ENCODE measurements around the gene ANO10.

Gene ANO10

DNA sequence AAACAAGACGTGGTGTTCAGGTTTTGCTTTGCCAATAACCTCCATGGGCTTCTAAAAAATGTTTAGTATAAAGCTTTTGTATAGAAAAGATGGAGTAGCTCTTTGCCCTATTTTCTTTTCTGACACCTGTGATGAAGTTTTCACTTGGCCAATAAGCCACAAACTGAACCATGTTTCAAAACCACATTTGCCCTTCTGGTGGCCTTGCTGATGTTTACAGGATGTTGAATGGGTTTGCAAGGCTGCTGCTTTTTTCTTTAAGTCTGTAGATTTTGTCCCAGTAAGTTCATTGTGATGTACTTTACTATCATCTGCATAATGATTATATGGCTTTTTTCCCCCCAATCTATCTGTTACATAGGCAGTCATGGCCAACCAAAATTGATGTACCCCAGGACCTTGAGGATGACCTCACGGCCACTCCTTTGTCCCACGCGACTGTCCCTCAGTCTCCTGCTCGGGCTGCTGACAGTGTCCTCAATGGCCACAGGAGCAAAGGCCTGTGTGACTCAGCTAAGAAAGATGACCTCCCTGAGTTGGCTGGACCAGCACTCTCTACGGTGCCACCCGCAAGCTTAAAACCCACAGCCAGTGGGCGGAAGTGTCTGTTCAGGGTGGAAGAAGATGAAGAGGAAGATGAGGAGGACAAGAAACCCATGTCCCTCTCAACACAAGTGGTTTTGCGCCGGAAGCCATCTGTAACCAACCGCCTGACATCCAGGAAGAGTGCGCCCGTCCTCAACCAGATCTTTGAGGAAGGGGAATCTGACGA is 274.6 kb downstream of the ANO10 start:
- DNase-seq (ENCODE audit: low read depth) = no peak

DNA sequence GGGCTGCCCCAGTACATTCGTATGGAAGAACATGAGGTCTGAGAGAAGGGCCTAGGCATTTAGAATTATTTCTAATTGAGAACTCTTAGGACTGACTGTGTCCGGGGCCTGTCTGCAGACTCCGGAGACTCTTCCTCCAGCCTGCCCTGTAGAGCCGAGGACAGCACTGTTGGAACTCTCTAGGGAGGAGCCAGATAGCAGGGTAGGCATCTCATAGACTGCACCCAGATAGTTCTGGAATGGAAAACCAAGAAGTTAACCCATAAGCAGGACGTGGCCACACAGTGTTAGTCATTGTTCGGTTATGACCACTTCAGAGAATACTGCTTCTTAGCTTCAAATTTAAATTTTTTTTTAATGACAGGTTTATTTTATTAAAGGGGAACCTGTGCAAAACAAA is 275.9 kb downstream of the ANO10 start:
- DNase-seq (ENCODE audit: low read depth) = peak; percentile 50

DNA sequence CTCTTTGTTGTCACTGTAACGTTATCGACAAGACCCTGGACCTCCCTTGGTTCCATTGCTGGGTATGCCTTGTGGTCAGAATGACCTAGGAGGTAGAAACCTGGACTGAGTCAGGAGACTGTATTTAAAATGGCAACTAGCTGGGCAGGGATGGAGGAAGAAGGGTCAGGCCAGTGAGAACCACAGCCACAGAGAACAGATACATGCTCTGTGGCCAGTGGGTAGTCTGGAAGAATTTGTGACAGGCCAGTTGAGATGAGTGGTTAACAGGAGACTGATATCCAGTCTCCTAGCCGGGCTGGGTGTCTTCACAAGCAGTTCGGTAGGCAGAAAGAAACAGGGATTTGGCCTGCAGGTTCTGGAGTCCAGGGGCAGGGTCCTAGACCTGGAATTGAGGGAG is 276.6 kb downstream of the ANO10 start:
- DNase-seq (ENCODE audit: low read depth) = no peak

DNA sequence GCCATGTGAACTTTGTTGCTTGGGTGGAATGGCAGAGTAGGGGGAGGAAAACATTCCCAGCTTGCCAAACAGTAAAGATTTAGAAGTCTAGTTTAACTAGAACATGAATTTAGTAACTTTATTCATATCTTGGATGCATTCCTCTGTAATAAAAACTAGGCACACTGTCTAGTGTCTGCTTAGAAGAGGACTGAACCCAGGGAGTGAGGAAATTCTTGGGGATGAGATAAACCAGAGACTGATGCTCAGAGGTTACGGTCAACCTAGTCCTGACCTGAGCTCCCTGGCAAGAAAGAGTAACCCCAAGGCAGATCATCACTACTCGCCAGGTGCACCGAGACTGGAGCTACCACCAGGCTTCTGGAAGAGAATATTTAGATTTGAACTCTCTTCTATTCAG is 277.3 kb downstream of the ANO10 start:
- DNase-seq (ENCODE audit: low read depth) = no peak

DNA sequence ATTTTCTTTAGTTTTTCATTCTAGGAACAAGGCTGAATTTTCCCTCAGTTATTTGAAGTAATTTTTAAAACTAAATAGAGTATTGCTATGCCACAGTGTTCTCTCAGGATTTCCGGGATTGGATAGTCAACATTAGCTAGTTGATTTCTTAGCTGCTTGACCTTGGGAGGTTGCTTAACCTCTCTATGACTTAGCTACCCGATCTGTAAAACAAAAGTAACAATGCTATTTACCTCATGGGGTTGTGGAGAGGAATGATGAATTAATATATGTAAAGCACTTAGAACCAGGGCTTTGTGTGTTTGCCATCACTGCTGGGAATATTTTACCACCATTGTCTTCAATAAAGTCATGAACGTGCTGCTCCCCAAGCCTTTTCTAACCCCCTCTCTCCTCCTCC is 278.0 kb downstream of the ANO10 start:
- DNase-seq (ENCODE audit: low read depth) = peak; percentile 32

DNA sequence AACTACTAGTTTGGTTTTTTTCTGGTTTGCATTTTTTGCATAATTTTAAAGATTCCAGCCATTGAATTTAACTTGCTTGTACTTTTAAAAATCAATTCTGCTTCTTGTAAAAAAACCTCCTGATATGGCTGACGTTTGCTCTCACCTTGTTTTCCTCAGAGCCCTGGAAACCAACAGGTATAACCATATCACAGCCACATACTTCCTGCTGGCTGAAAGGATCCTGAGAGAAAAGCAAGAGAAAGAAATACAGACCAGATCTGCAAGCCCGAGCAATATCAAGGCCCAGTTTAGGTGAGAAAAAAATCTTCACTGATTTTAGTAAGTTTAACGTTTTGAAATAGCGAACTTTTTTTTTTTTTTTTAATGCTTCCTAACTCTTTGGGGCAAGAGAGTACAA is 278.6 kb downstream of the ANO10 start:
- DNase-seq (ENCODE audit: low read depth) = no peak

DNA sequence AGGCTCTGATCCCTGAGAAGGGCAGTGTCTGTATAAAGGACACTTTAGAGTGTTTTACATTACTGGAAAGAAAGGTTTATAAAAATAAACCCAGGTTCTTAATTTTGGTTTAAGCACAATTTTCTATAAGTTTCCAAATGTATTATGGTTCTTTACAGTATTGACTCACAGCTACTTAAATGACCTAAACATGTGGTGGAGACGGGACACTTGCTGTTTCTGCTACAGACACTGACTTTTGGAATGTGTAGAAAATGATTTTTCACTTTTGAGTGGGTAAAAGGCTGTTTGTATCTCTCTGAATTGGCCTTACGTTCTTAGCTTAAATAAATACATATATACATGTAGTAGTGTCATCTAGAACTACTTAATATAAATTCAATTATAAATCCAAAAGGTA is 280.0 kb downstream of the ANO10 start:
- DNase-seq (ENCODE audit: low read depth) = no peak

DNA sequence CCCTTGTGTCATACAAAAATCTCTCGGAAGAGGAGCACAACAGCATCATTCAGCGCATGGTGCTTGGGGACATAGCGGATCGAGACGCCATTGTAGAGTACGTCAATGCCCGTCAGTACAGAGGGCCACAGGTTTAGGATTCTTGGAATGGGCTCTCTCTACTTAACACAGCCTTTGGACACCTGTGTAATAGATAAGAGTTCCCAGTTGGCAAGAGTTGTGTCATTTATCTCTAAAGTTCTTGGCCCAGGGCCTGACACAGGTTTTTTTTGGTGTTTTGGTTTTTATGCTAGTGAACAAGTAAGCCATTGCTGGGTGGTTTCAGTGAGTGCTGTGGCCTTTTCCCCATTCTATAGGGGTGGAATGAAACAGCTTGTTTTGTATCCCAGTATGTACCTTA is 281.4 kb downstream of the ANO10 start:
- no peak for DNase-seq (ENCODE audit: low read depth)

DNA sequence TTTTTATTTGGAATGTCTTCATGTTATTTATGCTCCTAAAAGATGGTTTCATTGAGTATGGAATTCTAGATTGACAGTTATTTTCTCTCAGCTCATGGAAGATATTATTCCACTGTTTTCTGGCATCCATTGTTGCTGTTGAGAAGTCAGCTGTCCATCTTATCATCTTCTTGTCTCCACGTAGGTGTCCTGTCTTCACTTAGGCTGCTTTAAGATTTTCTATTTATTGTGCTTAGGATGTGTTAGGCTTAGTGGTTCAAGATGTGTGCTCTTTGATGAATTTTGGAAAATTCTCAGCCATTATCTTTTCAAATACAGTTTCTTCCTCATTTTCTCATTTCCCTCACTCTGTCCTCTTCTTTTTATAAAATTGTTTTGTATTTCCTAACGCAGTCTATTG is 283.5 kb downstream of the ANO10 start:
- DNase-seq (ENCODE audit: low read depth) = peak; percentile 45

DNA sequence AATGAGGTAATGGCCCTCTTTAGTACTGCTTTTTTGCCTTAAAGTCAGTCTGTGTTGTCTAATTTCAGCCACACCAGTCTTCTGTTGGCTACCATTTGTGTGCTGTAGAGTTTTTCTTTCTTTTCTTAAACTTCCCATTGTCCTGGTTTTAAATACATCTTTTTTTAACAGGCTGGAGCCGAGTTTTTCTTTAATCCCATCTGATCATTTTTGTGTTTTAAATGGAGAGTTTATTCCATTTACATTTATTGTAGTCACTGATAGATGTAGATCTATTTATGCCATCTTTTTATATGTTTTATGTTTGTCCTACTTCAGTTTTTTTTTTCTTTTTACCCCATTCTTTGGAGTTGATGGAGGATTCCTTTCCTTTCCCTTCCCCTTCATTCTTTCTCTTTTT is 286.0 kb downstream of the ANO10 start:
- DNase-seq (ENCODE audit: low read depth) = no peak

DNA sequence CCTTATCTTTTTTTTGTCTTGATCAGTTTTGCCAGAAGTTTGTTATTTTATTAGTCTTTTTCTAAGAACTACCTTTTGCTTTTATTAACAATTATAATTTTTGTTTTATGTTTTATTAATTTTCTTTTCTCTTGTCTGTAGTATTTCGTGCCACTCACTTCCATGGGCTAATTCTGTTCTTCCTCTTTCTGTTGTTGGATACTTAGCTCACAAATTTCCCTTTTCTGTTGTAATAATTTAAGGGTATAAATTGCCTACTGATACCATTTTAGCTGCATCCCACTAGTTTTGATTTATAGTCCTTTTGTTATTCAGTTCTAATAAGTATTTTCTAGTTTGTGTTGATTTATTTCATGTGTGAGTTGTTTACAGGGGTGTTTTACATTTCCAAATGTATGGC is 286.8 kb downstream of the ANO10 start:
- no peak for DNase-seq (ENCODE audit: low read depth)

DNA sequence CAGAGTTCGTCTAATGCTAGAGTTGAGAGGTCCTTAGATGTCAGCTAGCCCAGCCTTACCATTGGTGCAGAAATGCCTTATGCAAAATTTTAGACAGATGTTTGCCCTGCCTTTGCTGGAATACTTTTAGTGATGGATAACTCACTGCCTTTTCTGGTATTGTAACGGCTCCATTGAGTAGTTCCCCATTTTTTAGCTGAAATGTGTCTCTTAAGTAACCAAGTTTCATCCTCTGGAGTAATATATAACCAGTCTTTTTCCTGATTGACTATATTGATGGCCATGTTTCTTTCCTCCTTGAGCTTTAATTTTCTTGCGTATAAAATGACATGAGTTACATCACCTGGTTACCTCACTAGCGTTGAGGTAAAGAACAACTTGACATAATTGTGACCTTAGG is 290.4 kb downstream of the ANO10 start:
- no peak for DNase-seq (ENCODE audit: low read depth)

DNA sequence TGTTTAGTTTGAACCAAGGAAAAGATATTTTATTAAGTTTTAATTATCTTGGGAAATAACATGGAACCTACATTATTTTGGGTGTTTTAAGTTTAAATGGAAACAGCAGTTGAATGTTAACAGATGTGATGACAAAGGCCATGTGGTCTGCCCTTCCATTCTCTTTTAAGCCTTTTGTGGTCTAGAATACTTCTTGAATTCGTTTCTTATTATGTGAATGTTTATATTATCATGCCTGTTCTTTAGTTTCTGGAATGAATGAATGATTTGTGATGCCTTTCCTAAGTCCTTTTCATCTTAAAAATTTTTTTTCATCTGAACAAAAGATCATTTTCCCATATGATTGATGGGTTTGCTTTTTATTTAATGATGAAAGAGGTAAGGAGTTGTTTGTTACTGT is 290.8 kb downstream of the ANO10 start:
- peak; percentile 44 for DNase-seq (ENCODE audit: low read depth)

DNA sequence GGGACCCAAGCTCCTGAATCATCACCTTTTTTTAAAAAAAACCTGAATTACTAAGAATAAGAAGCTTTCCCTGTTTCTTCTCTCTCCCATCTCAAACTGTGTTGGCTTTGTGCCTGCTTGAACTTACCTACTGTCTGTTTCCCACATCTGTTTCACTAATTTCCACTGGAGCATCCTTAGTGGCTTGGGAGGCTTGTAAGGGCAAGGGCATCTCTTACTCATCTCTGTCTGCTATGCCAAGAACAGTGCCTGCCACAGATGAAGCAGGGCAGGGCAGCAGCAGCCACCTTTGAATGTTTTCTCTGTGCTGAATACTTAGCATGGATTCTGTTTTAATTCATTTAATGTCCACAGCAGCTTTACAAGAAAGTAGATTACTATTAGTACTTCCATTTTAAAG is 293.2 kb downstream of the ANO10 start:
- DNase-seq (ENCODE audit: low read depth) = no peak

DNA sequence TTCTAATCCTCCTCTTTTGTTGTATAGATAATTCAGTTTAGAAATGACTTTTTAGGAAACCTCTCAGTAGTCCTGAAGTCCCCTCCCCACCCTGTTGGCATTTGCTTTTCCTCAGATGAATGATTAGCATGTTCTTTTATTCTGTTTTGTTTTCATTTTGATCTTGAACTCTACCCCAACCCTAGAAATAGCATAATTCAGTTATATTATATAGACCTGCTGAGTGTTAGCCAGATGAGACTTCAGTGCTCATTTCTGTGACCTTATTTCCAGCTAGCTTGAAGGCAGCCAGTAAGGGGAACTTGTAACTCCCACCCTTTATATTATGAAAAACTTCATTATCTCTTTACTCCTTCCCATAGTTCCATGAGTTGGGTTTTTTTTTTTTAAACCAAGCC is 294.2 kb downstream of the ANO10 start:
- no peak for DNase-seq (ENCODE audit: low read depth)

DNA sequence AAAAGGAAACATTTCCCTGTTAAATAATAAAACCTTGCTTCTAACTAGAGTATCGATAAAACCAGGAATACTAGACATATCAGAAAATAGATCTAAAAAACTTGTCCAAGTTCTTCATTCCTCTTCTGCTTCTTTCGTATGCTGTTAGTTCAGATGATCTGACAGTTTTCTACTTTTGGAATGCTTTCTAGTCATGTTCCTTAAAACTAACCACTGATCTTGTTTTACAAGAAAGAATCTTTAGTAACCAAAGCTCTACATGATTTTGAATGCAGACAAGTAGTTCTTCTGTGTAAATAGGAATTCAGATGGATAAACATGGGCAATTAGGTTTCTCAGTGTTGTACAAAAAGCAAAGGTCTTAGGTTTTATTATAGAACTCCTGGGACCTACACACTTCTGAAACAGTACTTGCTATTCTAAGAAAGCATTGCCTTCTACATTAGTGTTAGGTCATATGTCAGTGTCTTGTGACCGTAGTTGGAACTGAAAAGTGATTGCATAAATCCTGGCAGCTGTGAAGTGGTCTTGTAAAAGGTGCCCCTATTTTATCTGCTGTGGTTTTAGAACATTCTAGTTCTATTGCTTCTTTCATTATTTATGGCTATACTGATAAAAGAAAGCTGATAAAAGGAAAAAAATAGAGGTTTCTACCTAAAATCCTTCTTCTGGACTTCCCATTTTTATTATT is 294.8 kb downstream of the ANO10 start:
- peak; percentile 87 for DNase-seq (ENCODE audit: low read depth)

DNA sequence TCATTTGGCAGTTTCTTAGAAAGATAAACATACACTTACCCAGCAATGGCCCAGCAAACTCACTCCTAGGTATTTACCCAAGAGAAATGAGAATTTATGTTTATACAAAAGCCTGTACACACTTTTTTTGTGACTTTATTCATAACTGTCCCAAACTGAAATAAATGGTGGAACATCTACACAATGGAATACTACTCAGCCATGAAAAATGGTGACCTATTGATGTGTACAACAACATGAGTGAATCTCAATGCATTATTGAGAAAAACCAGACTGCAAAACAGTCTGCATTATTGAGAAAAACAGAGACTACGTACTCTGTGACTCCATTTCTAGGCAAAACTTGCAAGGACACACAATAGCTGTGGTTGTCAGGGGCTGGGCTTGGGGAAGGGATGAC is 298.3 kb downstream of the ANO10 start:
- DNase-seq (ENCODE audit: low read depth) = no peak

DNA sequence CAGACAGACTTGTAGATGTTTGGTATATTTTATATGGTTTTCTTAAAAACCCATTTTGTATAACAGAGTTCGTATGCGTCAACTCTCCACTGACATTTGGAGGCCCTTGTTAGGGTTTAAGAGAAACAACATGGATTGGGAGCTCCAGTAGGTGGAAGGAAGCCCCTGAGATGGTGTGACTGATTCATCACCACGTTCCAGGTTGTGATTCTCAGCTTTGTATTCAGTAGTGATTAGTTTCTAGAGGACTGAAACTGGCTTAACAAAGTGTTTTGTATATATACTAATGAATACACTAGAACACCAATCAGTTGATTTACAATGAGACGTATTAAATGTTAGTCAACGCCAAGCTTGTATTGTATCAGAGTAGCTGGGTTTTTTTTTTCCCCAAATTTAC is 301.5 kb downstream of the ANO10 start:
- DNase-seq (ENCODE audit: low read depth) = no peak

DNA sequence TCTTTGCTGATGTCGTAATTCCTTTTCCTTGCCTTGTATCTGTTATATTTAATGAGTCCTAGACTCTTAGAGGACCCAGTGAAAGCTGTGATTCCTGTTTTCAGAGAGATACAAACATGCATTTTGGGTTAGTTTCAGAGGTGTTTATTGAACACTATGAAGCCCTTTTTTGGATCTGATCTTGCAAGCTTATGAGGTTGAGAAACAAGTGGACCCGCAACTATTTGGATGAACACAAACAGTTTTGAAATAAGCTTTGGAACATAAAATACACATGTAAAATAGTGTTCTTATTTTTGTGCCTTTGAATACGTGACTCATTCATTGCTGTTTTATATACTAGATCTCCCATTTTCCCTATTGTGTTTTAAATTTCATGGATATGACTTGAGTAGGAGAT is 302.0 kb downstream of the ANO10 start:
- no peak for DNase-seq (ENCODE audit: low read depth)

DNA sequence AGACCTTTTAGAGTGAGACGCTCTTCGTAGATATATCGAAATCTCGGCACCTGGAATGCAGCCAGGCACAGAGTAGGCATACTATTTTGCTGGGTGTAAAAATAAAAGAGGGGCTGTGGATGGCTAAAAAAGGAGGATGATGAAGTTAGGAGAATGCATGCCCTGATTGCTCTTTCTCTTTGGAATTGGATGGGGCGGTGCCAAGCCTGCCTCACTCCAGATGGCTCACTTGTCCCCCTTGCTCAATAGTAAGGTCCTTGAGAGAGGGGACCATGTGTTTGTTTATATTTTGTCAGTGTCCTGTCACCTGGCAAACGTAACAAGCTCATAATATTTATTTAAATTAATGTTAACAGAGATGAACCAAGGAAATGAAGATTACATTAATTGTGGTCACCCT is 302.4 kb downstream of the ANO10 start:
- DNase-seq (ENCODE audit: low read depth) = no peak

DNA sequence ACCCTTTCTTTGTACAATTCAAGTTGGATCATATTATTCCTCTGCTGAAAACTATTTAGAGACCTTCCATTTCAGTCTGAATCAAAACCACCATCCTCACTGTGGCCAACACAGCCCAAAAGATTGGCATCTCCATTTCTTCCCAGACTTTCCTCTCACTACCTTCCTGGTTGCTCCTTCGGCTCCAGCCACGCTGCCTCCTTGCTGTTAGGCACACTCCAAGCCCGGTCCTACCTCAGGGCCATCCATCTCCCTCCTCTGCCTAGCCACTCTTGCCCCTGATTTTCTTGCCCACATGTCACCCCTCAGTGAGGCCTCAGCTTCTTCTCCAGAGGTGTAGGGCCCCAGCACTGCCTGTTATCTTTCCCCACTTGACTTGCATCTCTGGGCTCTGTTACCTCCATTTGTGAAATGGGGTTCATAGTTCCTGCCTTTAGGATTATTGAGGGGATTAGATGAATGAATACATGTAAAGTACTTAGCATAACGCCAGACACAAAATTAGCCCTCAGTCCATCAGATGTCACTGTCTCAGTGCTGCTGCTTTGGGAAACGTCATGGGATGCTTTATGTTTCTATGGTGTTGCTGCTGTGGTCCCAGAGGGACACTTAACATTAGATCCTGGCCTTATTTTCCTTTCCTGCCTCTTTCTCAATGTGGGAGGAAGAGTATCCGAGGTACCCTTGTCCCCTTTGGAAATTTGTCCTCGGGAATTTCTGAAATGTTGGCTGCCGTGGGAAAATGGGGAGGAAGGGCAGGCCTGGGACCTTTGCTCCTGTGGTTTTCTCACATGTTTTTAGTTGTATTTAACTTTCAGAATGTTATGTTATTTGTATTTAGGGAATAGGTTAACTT is 304.1 kb downstream of the ANO10 start:
- no peak for DNase-seq (ENCODE audit: low read depth)

DNA sequence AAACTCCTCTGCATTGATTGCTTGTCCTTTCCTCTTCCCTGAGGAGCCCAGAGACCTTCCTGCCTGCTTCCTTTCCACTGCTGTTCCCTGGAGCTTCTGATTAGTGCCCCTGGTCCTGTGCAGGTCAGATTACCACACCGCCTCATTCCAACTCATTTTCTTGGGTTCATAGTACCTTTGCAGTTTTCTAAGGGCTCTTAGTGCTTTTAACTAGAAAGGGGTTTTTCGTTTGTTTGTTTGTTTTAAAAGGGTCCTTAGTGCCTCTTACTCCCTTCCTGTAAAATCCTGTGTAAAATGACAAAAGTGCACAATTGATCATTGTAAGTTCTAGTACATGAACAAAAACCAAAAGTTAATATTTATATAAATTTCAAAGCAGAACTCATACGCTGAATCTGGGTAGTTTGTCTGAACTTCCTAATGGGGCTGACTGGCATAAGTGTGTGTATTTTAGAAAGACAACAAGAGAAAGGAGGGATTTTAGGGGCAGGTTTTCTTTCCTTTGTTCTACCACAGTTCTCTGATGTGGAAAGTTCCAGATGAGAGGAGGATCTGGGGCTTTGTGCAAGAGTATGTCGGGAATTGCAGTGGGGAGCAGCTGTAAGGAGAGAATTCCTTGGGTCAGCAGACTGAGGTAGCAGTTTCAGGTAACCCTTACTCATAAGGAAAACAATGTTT is 304.9 kb downstream of the ANO10 start:
- no peak for DNase-seq (ENCODE audit: low read depth)

All from amniotic epithelial cell (primary cell).